ENCODE results near the gene TRAPPC2L. TPM values are rescaled to one million over a fixed set of nuclear protein-coding genes. Genes with fewer than 3 reads are reported as not detected.
"Not testable (repeated sequence)": the region's sequence is repeated elsewhere in the genome, so short reads cannot be mapped to it uniquely, and the experiment has no call there.

Gene TRAPPC2L
- total and polyA plus RNA-seq, 2 experiments from 2014 or later: 58.7 to 215 TPM

- TF ChIP-seq EZH2 (IDR thresholded peaks at IDR 0.05; ENCODE audit: borderline replicate concordance) (no peak), CTCF (IDR thresholded peaks at IDR 0.05; ENCODE audit: poor library complexity) (no peak), EZH2phosphoT487 (IDR thresholded peaks at IDR 0.05; ENCODE audit: low read depth, severe bottlenecking, unreplicated experiment) (no peak)
- DNase-seq (ENCODE audit: low spot score): no peak
- Histone ChIP-seq H3K4me2 (no peak overlapping the region), H3K9me2 (replicated peaks; ENCODE audit: insufficient read depth) (no peaks in the 10 kb centered on the region), H3K27ac (no peak overlapping the region), H3K4me3 (no peak overlapping the region), H3K79me2 (no peaks in the 10 kb centered on the region), H4K20me1 (ENCODE audit: insufficient read depth, poor library complexity, severe bottlenecking) (no peaks in the 10 kb centered on the region), H3K9me3 (ENCODE audit: low read depth) (no peaks in the 10 kb centered on the region), H3K4me1 (ENCODE audit: insufficient read depth) (no peaks in the 10 kb centered on the region), H2AFZ (no peak overlapping the region), H3K27me3 (no peaks in the 10 kb centered on the region), H3K36me3 (replicated peaks; ENCODE audit: insufficient read depth, low read depth) (no peaks in the 10 kb centered on the region)
- 94% methylated on average over 19 of the region's 22 CpGs for WGBS (ENCODE audit: low lambda C conversion rate, missing lambda C conversion rate)
Measured at GRCh38 chr16:88821168-88821850, 35.6 kb upstream of the TRAPPC2L start.

GRCh38 chr16:88822281-88823040 is 34.5 kb upstream of the TRAPPC2L start:
- Histone ChIP-seq H4K20me1 (ENCODE audit: insufficient read depth, poor library complexity, severe bottlenecking) (no peaks in the 10 kb centered on the region), H3K79me2 (no peaks in the 10 kb centered on the region), H2AFZ (no peak overlapping the region), H3K4me2 (no peak overlapping the region), H3K36me3 (replicated peaks; ENCODE audit: insufficient read depth, low read depth) (no peaks in the 10 kb centered on the region), H3K27me3 (no peaks in the 10 kb centered on the region), H3K4me1 (ENCODE audit: insufficient read depth) (no peaks in the 10 kb centered on the region), H3K9me2 (replicated peaks; ENCODE audit: insufficient read depth) (no peaks in the 10 kb centered on the region), H3K27ac (no peak overlapping the region), H3K9me3 (ENCODE audit: low read depth) (no peaks in the 10 kb centered on the region), H3K4me3 (no peak overlapping the region)
- no peak for TF ChIP-seq EZH2 (IDR thresholded peaks at IDR 0.05; ENCODE audit: borderline replicate concordance)
- no peak for TF ChIP-seq EZH2phosphoT487 (IDR thresholded peaks at IDR 0.05; ENCODE audit: low read depth, severe bottlenecking, unreplicated experiment)
- no peak for TF ChIP-seq CTCF (IDR thresholded peaks at IDR 0.05; ENCODE audit: poor library complexity)
- 97% methylated on average over 23 of the region's 24 CpGs for WGBS (ENCODE audit: low lambda C conversion rate, missing lambda C conversion rate)
- DNase-seq (ENCODE audit: low spot score): no peak

- not testable (repeated sequence) for H3K36me3 ChIP-seq (replicated peaks; ENCODE audit: insufficient read depth, low read depth); H3K9me2 ChIP-seq (replicated peaks; ENCODE audit: insufficient read depth); H3K79me2 ChIP-seq; H2AFZ ChIP-seq; H3K4me1 ChIP-seq (ENCODE audit: insufficient read depth); H3K4me2 ChIP-seq; DNase-seq (ENCODE audit: low spot score); H3K9me3 ChIP-seq (ENCODE audit: low read depth); H3K27ac ChIP-seq; H3K4me3 ChIP-seq; H4K20me1 ChIP-seq (ENCODE audit: insufficient read depth, poor library complexity, severe bottlenecking); H3K27me3 ChIP-seq
- WGBS (ENCODE audit: low lambda C conversion rate, missing lambda C conversion rate): 98% methylated on average over 4 of the region's 31 CpGs
Measured at GRCh38 chr16:88823646-88824045, 33.3 kb upstream of the TRAPPC2L start.

Measured in hepatocyte (in vitro differentiated cells).